Small intestine (tissue), 7 donors: Measurements from ENCODE around the gene RPRD1A. TPM values are rescaled to one million over a fixed set of nuclear protein-coding genes. Genes with fewer than 3 reads are reported as not detected.

ENCODE experiments used
- DNase-seq, 2 donors: peaks; one replicate each; pipeline versions ENCODE4 v3.0.0 to v3.0.0-alpha.2; 2013
- FAIRE-seq: peaks from 2 replicates; lab custom pipeline; 2012; peaks lifted over from hg19 to GRCh38; lab: Jason Lieb, UNC
- H3K27ac ChIP-seq, 3 donors: one replicate each; pipeline ENCODE4 v1.5.1; 2013; ENCODE audit warnings: low read length in 2 of 3, mild to moderate bottlenecking in 2 of 3, control low read depth in 1 of 3, inconsistent platforms in 1 of 3, low read depth in 1 of 3, moderate library complexity in 1 of 3
- H3K27me3 ChIP-seq, 3 donors: one replicate each; pipeline ENCODE4 v1.6.1; 2013; ENCODE audit warnings: low read length in 3 of 3, inconsistent platforms in 1 of 3; ENCODE audit not compliant: control insufficient read depth in 3 of 3, insufficient read depth in 3 of 3
- H3K36me3 ChIP-seq, 3 donors: one replicate each; pipeline ENCODE4 v1.6.1; 2013; ENCODE audit warnings: low read length in 3 of 3, inconsistent platforms in 1 of 3, low read depth in 1 of 3, mild to moderate bottlenecking in 1 of 3, moderate library complexity in 1 of 3; ENCODE audit not compliant: control insufficient read depth in 3 of 3, insufficient read depth in 2 of 3
- H3K4me1 ChIP-seq, 3 donors: one replicate each; pipeline ENCODE4 v1.6.1; 2013; ENCODE audit warnings: low read length in 2 of 3, inconsistent platforms in 1 of 3, low read depth in 1 of 3, mild to moderate bottlenecking in 1 of 3, moderate library complexity in 1 of 3; ENCODE audit not compliant: control insufficient read depth in 3 of 3, insufficient read depth in 2 of 3
- H3K4me3 ChIP-seq, 3 donors: one replicate each; pipeline ENCODE4 v1.5.1; 2013; ENCODE audit warnings: low read length in 3 of 3, control low read depth in 1 of 3, inconsistent platforms in 1 of 3, low read depth in 1 of 3, mild to moderate bottlenecking in 1 of 3, moderate library complexity in 1 of 3
- H3K9me3 ChIP-seq, 2 donors: one replicate each; pipeline ENCODE4 v1.6.1; 2013; ENCODE audit warnings: low read depth in 1 of 2, low read length in 1 of 2; ENCODE audit not compliant: control insufficient read depth in 2 of 2, insufficient read depth in 1 of 2
- WGBS, 3 donors: extraction: QIAGEN DNeasy Blood & Tissue Kit; methylation state at CpG; one replicate each; pipeline ENCODE4 v1.1.7; 2013; 5-methylcytosine and 5-hydroxymethylcytosine counted together
- polyA plus RNA-seq, 4 donors: library from polyadenylated mRNA; stranded (reverse) in 3 of 4; unstranded in 1 of 4; fragments of 200-250 nt in 3 of 4; fragments of 120-200 nt in 1 of 4; gene quantifications; one replicate each; pipeline versions ENCODE4 v1.2.1 to v1.2.3, GENCODE V29; 2013
- donor health status: healthy with polysubstance abuse.
- donor health status: control.
- donor health status: control.
- donor health status: Bipolar disorder and iron deficiency.
- donor health status: healthy.

Gene RPRD1A
- polyA plus RNA-seq, 4 donors, result 11.1 to 49.8 (median 19.4) TPM

DNA sequence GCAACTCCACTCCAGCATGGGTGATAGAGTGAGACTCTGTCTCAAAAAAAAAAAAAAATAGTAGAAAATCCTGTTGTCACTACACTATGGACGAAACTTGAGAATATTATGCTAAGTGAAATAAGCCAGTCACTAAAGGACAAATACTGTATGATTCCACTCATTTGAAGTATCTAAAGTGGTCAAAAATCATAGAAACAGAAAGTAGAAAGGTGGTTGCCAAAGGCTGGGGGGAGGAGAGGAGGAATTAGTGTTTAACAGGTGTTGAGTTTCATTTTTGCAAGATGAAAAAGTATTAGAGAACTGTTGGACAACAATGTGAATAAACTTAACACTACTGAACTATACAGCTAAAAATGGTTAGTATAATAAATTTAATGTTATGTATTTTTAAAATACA, 113.7 kb downstream of the RPRD1A start:
- FAIRE-seq, result peak; percentile 53
- peaks cover 0 to 8% (median 0%) of the 10 kb centered on the region in 3 donors for H3K27me3 ChIP-seq
- H3K36me3 ChIP-seq, result no peaks in the 10 kb centered on the region
- H3K9me3 ChIP-seq, result no peaks in the 10 kb centered on the region
- WGBS, 3 donors, result 62 to 88% (median 69%) methylated on average over 1 of the region's 1 CpG
- no peak for DNase-seq
- H3K27ac ChIP-seq, result no peak overlapping the region
- H3K4me1 ChIP-seq, result no peaks in the 10 kb centered on the region
- no peak overlapping the region for H3K4me3 ChIP-seq

DNA sequence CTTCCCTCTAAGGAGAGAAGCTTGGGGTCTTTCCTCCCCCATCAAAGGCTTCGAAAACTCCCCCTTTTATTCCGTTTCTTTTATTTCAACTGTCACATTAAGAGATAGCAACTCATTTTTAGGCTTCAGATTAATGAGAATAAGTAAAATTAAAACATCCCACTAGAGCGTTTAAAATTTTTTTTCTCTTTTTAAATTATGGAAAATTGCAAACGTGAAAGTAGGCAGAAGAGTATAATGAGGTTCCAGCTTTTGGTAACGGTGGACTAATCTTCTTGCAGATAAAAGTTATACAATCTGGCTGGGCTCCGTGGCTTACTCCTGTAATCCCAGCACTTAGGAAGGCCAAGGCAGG, 116.8 kb downstream of the RPRD1A start:
- H3K27ac ChIP-seq, result no peak overlapping the region
- DNase-seq, result no peak
- no peaks in the 10 kb centered on the region for H3K9me3 ChIP-seq
- H3K4me1 ChIP-seq, result no peaks in the 10 kb centered on the region
- no peak overlapping the region for H3K4me3 ChIP-seq
- H3K36me3 ChIP-seq, result no peaks in the 10 kb centered on the region
- H3K27me3 ChIP-seq, result peaks cover 0 to 8% (median 0%) of the 10 kb centered on the region in 3 donors
- 9 to 19% (median 15%) methylated on average over 6 of the region's 6 CpGs for WGBS, 3 donors
- FAIRE-seq, result no peak

DNA sequence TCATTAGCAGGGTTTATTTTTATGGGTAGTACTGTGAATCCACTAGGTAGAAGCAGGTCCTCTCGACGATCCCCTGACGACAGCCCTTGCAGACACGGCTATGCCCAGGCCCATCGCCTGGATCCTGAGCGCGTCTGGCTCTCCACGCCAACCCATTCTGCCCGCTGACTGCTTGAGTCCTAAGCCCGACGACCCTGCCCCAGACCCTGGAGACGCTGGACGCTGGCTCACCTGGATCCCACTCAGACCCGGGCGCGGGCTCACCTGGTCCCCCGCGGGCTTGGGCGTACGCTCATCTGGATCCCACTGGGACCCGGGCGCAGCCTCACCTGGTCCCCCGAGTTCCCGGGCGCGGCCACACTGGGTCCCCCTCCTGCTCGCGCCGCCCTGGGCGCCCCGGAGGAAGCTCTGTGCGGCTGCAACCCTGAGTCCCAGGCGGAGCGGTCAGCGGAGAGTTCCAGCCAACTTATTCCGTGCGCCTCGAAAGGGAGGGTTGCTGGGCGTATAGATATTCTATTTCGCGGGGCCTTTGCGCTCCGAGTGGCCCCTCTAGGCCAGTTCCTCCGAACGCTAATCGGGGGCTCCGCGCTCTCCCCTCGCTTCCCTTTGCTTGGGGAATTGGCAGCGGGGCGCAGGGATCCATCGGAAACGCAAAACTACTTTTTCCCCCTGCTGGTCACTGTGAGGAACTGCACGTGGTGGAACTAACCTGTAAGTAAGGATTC, 117.3 kb downstream of the RPRD1A start:
- WGBS, 3 donors, result 5 to 10% (median 6%) methylated on average over 40 to 54 of the region's 54 CpGs
- Histone ChIP-seq H3K27ac (no peak overlapping the region), H3K27me3 (peaks cover 0 to 8% (median 0%) of the 10 kb centered on the region in 3 donors), H3K4me3 (peak overlapping the region in 2 of 3 donors; percentile 51 to 57), H3K4me1 (no peaks in the 10 kb centered on the region), H3K36me3 (no peaks in the 10 kb centered on the region), H3K9me3 (no peaks in the 10 kb centered on the region)
- DNase-seq (peak; percentile 64 to 78), FAIRE-seq (no peak)

DNA sequence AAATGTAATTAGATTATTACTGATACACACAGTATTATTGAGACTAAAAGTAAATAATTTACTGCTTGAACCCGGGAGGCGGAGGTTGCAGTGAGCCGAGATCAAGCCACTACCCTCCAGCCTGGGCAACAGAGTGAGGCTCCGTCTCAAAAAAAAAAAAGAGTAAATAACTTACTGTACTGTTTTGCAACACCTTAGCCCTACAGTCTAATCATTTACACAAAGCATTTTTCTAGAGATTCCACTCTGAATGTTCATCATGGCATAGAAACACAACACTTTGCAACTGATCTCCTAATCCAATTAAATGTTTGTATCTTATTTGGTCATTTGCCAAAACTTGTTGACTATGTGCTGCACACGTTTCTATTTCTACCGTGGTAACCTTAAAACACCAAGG, 118.3 kb downstream of the RPRD1A start:
- no peak overlapping the region for H3K27ac ChIP-seq
- no peaks in the 10 kb centered on the region for H3K4me1 ChIP-seq
- WGBS, 3 donors, result 51 to 70% (median 62%) methylated on average over 6 of the region's 6 CpGs
- peaks cover 0 to 8% (median 0%) of the 10 kb centered on the region in 3 donors for H3K27me3 ChIP-seq
- DNase-seq, result no peak
- FAIRE-seq, result no peak
- H3K4me3 ChIP-seq, result no peak overlapping the region
- no peaks in the 10 kb centered on the region for H3K9me3 ChIP-seq
- no peaks in the 10 kb centered on the region for H3K36me3 ChIP-seq

DNA sequence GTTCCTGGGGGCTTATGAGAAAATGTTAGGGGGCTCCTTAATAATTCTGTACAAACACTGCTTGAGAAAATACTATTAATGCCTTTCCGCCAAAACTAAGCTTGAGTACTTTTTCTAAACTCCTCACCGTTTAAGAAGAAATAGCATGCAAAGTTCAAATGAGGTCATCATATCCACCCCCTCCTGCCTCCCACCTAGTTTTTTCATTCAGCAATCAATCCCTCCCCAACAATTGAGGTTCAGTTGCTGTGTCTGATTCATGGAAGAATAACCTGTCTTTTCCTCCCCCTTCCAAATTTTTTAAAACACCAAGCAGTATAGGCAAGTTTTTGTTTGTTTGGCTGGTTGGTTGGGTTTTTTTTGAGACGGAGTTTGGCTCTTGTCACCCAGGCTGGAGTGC, 119.3 kb downstream of the RPRD1A start:
- Histone ChIP-seq H3K4me3 (no peak overlapping the region), H3K36me3 (no peaks in the 10 kb centered on the region), H3K9me3 (no peaks in the 10 kb centered on the region), H3K4me1 (no peaks in the 10 kb centered on the region), H3K27ac (no peak overlapping the region), H3K27me3 (peaks cover 0 to 8% (median 0%) of the 10 kb centered on the region in 3 donors)
- no peak for DNase-seq
- no peak for FAIRE-seq
- WGBS, 3 donors, result 73 to 83% (median 77%) methylated on average over 3 of the region's 3 CpGs

DNA sequence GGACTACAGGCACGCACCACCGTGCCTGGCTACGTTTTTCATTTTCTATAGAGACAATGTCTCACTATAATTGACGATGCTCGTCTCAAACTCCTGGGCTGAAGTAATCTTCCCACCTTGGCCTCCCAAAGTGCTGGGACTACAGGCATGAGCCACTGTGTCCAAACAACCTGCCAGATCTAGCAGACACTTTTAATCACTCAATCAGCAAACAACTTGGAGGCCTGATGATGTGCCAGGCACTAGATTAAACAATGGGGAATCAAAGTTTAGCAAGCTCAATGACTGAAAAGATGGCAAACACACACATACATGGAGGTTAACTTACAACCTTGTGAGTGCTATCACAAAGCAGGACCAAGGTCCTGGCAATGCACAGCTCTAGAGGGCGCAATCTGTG, 124.7 kb downstream of the RPRD1A start:
- Histone ChIP-seq H3K27ac (no peak overlapping the region), H3K4me3 (no peak overlapping the region), H3K36me3 (no peaks in the 10 kb centered on the region), H3K4me1 (no peaks in the 10 kb centered on the region), H3K27me3 (peaks cover 0 to 2% (median 0%) of the 10 kb centered on the region in 3 donors), H3K9me3 (no peaks in the 10 kb centered on the region)
- no peak for DNase-seq
- no peak for FAIRE-seq
- WGBS, 3 donors, result 81 to 95% (median 91%) methylated on average over 6 of the region's 6 CpGs

DNA sequence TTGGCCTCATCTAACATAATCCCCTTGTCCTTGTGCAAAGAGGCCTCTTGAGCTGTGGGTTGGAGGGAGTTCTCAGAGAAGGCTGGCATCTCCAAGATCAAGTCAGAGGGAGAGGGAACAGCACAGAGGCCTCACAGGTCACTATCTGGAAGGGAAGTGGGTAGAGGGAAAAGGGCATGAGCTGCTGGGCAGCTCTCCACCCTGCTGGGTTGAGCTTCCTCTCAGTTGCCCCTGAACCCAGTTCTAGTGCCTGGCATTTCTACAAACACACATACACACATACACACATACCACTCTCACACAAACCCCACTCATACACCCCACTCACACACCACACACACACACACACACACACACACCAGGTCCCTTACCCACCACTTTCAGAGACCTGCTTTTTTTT, 125.2 kb downstream of the RPRD1A start:
- DNase-seq (no peak), FAIRE-seq (no peak)
- Histone ChIP-seq H3K4me3 (no peak overlapping the region), H3K27ac (no peak overlapping the region), H3K27me3 (peaks cover 0 to 2% (median 0%) of the 10 kb centered on the region in 3 donors), H3K4me1 (no peaks in the 10 kb centered on the region), H3K9me3 (peaks cover 0 to under 1% of the 10 kb centered on the region in 2 donors), H3K36me3 (no peaks in the 10 kb centered on the region)

DNA sequence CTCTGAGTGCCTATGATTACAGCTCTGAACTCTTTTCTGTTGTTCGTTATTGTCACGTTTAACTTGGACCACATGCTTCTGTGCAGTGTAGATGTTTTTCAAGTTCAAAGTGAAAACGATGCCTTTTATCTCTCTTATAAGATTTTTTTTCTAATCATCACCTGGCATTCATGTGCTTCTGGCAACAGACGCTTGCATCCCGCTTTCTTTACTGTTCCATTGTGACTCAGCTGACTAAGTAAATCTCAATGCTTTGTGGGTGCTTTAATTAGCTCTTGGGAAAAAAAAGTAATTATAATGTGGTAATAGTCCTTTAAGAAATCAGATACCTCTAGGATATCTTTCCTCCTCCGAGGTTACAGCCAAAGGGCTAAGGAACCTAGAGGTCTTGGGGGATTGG, 126.1 kb downstream of the RPRD1A start:
- 29 to 69% (median 42%) methylated on average over 6 of the region's 6 CpGs for WGBS, 3 donors
- peaks cover 0 to 2% (median 0%) of the 10 kb centered on the region in 3 donors for H3K27me3 ChIP-seq
- H3K4me3 ChIP-seq, result no peak overlapping the region
- no peaks in the 10 kb centered on the region for H3K4me1 ChIP-seq
- H3K9me3 ChIP-seq, result peaks cover 0 to 3% of the 10 kb centered on the region in 2 donors
- no peaks in the 10 kb centered on the region for H3K36me3 ChIP-seq
- H3K27ac ChIP-seq, result no peak overlapping the region
- no peak for FAIRE-seq
- DNase-seq, result no peak
